ENCODE data around the gene PPP1R8. TPM values are rescaled to one million over a fixed set of nuclear protein-coding genes. Genes with fewer than 3 reads are reported as not detected.
A peak's percentile ranks its signal among the peaks of the same experiment; 100 is the strongest.
"Not testable (repeated sequence)": the region's sequence is repeated elsewhere in the genome, so short reads cannot be mapped to it uniquely, and the experiment has no call there.

The PPP1R8 gene
- total and polyA plus RNA-seq, 2 experiments from 2014 or later: 7.7 to 48.3 TPM

DNA sequence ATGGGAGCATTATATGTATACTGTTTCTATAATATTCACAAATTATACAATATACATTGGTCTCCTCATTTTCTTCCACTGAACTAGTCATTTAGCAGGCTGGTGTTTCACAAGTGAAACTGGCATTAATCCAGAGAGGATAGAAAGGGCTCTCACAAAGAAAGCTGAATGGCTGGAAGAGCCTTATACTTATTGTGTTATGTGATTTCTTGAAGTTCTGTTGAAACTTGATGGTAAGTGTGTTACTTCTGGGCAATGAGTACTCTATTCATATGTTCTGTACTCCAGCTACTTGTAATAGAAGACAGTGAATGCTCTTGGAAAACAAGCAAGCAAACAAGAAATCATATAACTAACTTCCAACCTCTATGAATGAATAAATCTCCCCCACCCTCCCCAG, 42.7 kb upstream of the PPP1R8 start:
- Histone ChIP-seq H3K79me2 (ENCODE audit: insufficient read depth) (peaks cover 95% of the 10 kb centered on the region), H3K27ac (no peak overlapping the region), H4K20me1 (ENCODE audit: insufficient read depth) (no peaks in the 10 kb centered on the region), H3K36me3 (ENCODE audit: low read depth) (peaks cover 18% of the 10 kb centered on the region), H3K9me3 (ENCODE audit: low read depth) (no peaks in the 10 kb centered on the region), H3K27me3 (replicated peaks; ENCODE audit: insufficient read depth) (no peaks in the 10 kb centered on the region), H3F3A (ENCODE audit: insufficient read depth) (peaks cover 28% of the 10 kb centered on the region; the same call in 1 of the 2 replicates), H3K4me3 (no peak overlapping the region), H3K9ac (no peak overlapping the region), H2AFZ (no peak overlapping the region), H3K4me1 (ENCODE audit: insufficient read depth) (peaks cover 39% of the 10 kb centered on the region), H3K4me2 (ENCODE audit: unreplicated experiment) (no peak overlapping the region), H3K9me2 (ENCODE audit: insufficient read depth) (no peaks in the 10 kb centered on the region)
- in situ Hi-C loops (cut with MboI): no loop called here
- TF ChIP-seq EZH2phosphoT487 (IDR thresholded peaks at IDR 0.05; ENCODE audit: insufficient read depth, low read depth) (no peak), EZH2 (IDR thresholded peaks at IDR 0.05; ENCODE audit: insufficient read depth, poor library complexity, severe bottlenecking) (no peak)
- peak; percentile 86 for DNase-seq

DNA sequence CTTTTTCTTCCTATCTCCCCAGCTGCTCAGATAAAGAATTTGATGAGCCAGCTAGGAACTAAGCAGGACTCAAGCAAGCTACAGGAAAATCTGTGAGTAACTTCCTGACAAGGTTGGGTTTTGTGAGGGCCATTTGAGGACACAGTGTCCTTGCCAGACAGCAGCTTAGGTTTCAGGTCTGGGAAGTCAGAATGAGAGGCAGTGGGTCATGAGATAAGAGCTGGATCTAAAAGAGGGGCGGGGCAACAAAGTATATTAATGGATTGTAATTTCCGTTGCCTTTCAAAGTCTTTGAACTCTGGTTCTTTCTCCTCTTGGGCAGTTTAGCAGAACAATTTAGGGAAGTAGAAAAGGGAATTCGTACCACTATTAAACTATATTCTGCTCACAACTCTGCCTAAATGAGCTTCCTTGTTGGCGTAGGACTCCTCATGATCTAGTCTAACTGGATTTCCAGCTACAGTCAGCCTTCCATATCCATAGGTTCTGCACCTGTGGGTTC, 41.0 kb upstream of the PPP1R8 start:
- no peaks in the 10 kb centered on the region for H3K27me3 ChIP-seq (replicated peaks; ENCODE audit: insufficient read depth)

DNA sequence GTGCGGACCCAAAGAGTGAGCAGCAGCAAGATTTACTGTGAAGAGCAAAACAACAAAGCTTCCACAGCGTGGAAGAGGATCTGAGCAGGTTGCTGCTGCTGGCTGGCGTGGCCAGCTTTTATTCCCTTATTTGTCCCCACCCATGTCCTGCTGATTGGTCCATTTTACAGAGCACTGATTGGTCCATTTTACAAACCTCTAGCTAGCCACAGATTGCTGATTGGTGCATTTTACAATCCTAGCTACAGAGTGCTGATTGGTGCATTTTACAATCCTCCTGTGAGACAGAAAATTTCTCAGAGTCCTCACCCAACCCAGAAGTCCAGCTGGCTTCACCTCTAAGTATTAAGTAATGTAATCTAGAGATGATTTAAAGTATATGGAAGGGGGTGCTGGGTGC, 40.3 kb upstream of the PPP1R8 start:
- H3K79me2 ChIP-seq (ENCODE audit: insufficient read depth): peaks cover 92% of the 10 kb centered on the region
- H3K27ac ChIP-seq; H3K4me3 ChIP-seq; H4K20me1 ChIP-seq (ENCODE audit: insufficient read depth); H3K4me2 ChIP-seq (ENCODE audit: unreplicated experiment); H3K27me3 ChIP-seq (replicated peaks; ENCODE audit: insufficient read depth); H3K9me3 ChIP-seq (ENCODE audit: low read depth); H3K9ac ChIP-seq; DNase-seq; H3K9me2 ChIP-seq (ENCODE audit: insufficient read depth); H2AFZ ChIP-seq; in situ Hi-C loops (cut with MboI): not testable (repeated sequence)
- H3K4me1 ChIP-seq (ENCODE audit: insufficient read depth): peaks cover 37% of the 10 kb centered on the region
- WGBS, 2 experiments (ENCODE audit: low coverage in 1 of 2, low lambda C conversion rate in 2 of 2, missing lambda C conversion rate in 2 of 2): 91 to 95% methylated on average over 3 of the region's 3 CpGs
- H3F3A ChIP-seq (ENCODE audit: insufficient read depth): peaks cover 24% of the 10 kb centered on the region; the same call in 1 of the 2 replicates
- peaks cover 36% of the 10 kb centered on the region for H3K36me3 ChIP-seq (ENCODE audit: low read depth)

More for the DNA sequence above, 41.0 kb upstream of the PPP1R8 start:
- H2AFZ ChIP-seq: no peak overlapping the region
- DNase-seq: peak; percentile 62
- no peaks in the 10 kb centered on the region for H3K9me2 ChIP-seq (ENCODE audit: insufficient read depth)
- H3K4me3 ChIP-seq: no peak overlapping the region
- H3K4me1 ChIP-seq (ENCODE audit: insufficient read depth): peaks cover 39% of the 10 kb centered on the region
- in situ Hi-C loops (cut with MboI): no loop called here
- peak overlapping the region; percentile 8 for H3K4me2 ChIP-seq (ENCODE audit: unreplicated experiment)
- peaks cover 28% of the 10 kb centered on the region; the same call in 1 of the 2 replicates for H3F3A ChIP-seq (ENCODE audit: insufficient read depth)
- H3K9me3 ChIP-seq (ENCODE audit: low read depth): no peaks in the 10 kb centered on the region
- no peak for TF ChIP-seq EZH2phosphoT487 (IDR thresholded peaks at IDR 0.05; ENCODE audit: insufficient read depth, low read depth)
- TF ChIP-seq EZH2 (IDR thresholded peaks at IDR 0.05; ENCODE audit: insufficient read depth, poor library complexity, severe bottlenecking): no peak
- no peak overlapping the region for H3K9ac ChIP-seq
- no peaks in the 10 kb centered on the region for H4K20me1 ChIP-seq (ENCODE audit: insufficient read depth)
- H3K36me3 ChIP-seq (ENCODE audit: low read depth): peaks cover 31% of the 10 kb centered on the region
- H3K27ac ChIP-seq: peak overlapping the region; percentile 19
- peaks cover 92% of the 10 kb centered on the region for H3K79me2 ChIP-seq (ENCODE audit: insufficient read depth)
- WGBS, 2 experiments (ENCODE audit: low coverage in 1 of 2, low lambda C conversion rate in 2 of 2, missing lambda C conversion rate in 2 of 2): 96% methylated on average over 4 of the region's 4 CpGs

DNA sequence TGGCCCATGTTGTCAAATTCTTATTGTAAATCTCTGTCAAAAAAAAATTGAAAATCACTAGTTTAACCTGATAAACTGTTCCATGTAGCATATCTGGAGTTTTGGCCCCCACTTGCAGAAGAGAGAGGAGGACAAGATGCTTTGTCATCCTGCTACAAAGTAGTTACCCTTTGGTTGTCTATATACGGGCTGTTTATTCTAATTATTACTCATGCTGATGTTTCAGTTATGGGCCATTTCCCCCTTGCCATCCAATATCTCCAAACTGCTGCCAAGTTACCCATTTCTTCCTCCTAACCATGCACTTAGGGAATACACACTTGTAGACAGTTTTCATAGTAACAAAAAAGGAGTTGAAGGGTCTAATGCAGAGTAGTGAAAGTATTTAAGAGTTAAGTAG, 35.0 kb upstream of the PPP1R8 start:
- WGBS, 2 experiments (ENCODE audit: low coverage in 1 of 2, low lambda C conversion rate in 2 of 2, missing lambda C conversion rate in 2 of 2): 15 to 20% methylated on average over 1 of the region's 1 CpG
- Histone ChIP-seq H3K4me3 (no peak overlapping the region), H3F3A (ENCODE audit: insufficient read depth) (0 out of 2 replicates have a peak, but pooled peaks cover 6% of the 10 kb centered on the region), H3K9me2 (ENCODE audit: insufficient read depth) (no peaks in the 10 kb centered on the region), H3K79me2 (ENCODE audit: insufficient read depth) (peaks cover 81% of the 10 kb centered on the region), H4K20me1 (ENCODE audit: insufficient read depth) (no peaks in the 10 kb centered on the region; the same call in 1 of the 2 replicates), H3K27me3 (replicated peaks; ENCODE audit: insufficient read depth) (no peaks in the 10 kb centered on the region), H3K9me3 (ENCODE audit: low read depth) (no peaks in the 10 kb centered on the region), H3K36me3 (ENCODE audit: low read depth) (peaks cover 56% of the 10 kb centered on the region), H3K9ac (no peak overlapping the region), H2AFZ (no peak overlapping the region), H3K27ac (no peak overlapping the region; the same call in 1 of the 2 replicates), H3K4me2 (ENCODE audit: unreplicated experiment) (no peak overlapping the region), H3K4me1 (ENCODE audit: insufficient read depth) (no peaks in the 10 kb centered on the region; the same call in 1 of the 2 replicates)
- no peak for TF ChIP-seq EZH2phosphoT487 (IDR thresholded peaks at IDR 0.05; ENCODE audit: insufficient read depth, low read depth)
- TF ChIP-seq EZH2 (IDR thresholded peaks at IDR 0.05; ENCODE audit: insufficient read depth, poor library complexity, severe bottlenecking): no peak
- no peak for DNase-seq
- in situ Hi-C loops (cut with MboI): no loop called here

DNA sequence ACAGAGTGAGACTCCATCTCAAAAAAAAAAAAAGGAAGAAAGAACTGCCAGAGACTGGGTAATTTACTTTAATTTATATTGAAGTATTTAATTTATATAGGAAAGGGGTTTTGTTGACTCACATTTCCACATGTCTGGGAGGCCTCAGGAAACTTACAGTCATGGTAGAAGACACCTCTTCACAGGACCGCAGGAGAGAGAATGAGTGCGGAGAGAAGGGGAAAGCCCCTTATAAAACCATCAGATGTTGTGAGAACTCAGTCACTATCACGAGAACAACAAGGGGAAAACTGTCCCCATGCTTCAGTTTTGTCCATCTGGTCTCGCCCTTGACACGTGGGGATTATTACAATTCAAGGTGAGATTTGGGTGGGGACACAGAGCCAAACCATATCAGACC, 25.8 kb upstream of the PPP1R8 start:
- in situ Hi-C loops (cut with MboI): no loop called here
- H3K9ac ChIP-seq: no peak overlapping the region
- H4K20me1 ChIP-seq (ENCODE audit: insufficient read depth): no peaks in the 10 kb centered on the region
- H3K9me3 ChIP-seq (ENCODE audit: low read depth): no peaks in the 10 kb centered on the region
- H3K4me2 ChIP-seq (ENCODE audit: unreplicated experiment): no peak overlapping the region
- peaks cover 52% of the 10 kb centered on the region for H3K36me3 ChIP-seq (ENCODE audit: low read depth)
- H3K4me1 ChIP-seq (ENCODE audit: insufficient read depth): no peaks in the 10 kb centered on the region
- H3K79me2 ChIP-seq (ENCODE audit: insufficient read depth): peaks cover 15% of the 10 kb centered on the region
- no peak for DNase-seq
- no peaks in the 10 kb centered on the region for H3K9me2 ChIP-seq (ENCODE audit: insufficient read depth)
- no peak overlapping the region for H3K4me3 ChIP-seq
- H3K27ac ChIP-seq: no peak overlapping the region
- H3K27me3 ChIP-seq (replicated peaks; ENCODE audit: insufficient read depth): no peaks in the 10 kb centered on the region
- no peak for TF ChIP-seq EZH2phosphoT487 (IDR thresholded peaks at IDR 0.05; ENCODE audit: insufficient read depth, low read depth)
- WGBS, 2 experiments (ENCODE audit: low coverage in 1 of 2, low lambda C conversion rate in 2 of 2, missing lambda C conversion rate in 2 of 2): 97% methylated on average over 5 of the region's 5 CpGs
- no peak overlapping the region for H2AFZ ChIP-seq
- H3F3A ChIP-seq (ENCODE audit: insufficient read depth): peaks cover 9% of the 10 kb centered on the region; the same call in 1 of the 2 replicates

All from GM23248 (cell line).